HUES48 (cell line): ENCODE data around the gene ASCL2.
"Not testable (repeated sequence)": the region's sequence is repeated elsewhere in the genome, so short reads cannot be mapped to it uniquely, and the experiment has no call there.

Experiments used
- H3K27ac ChIP-seq: one replicate; pipeline ENCODE4 v1.7.0; 2013; ENCODE audit warnings: low read depth, low read length, inconsistent platforms
- H3K27me3 ChIP-seq: 2 replicates; pipeline ENCODE4 v1.6.1; 2013; ENCODE audit warnings: mild to moderate bottlenecking, low read length; ENCODE audit not compliant: control insufficient read depth, insufficient read depth
- H3K36me3 ChIP-seq: 2 replicates; pipeline ENCODE4 v1.6.1; 2013; ENCODE audit warnings: low read length; ENCODE audit not compliant: control insufficient read depth, insufficient read depth
- H3K4me1 ChIP-seq: 2 replicates; pipeline ENCODE4 v1.6.1; 2013; ENCODE audit warnings: mild to moderate bottlenecking, low read length; ENCODE audit not compliant: control insufficient read depth, insufficient read depth
- H3K4me3 ChIP-seq: 2 replicates; pipeline ENCODE4 v1.5.1; 2013; ENCODE audit warnings: mild to moderate bottlenecking, low read depth, low read length
- H3K9ac ChIP-seq: 2 replicates; pipeline ENCODE4 v1.6.1; 2013; ENCODE audit warnings: mild to moderate bottlenecking, low read depth, low read length, moderate library complexity
- H3K9me3 ChIP-seq: 2 replicates; pipeline ENCODE4 v1.6.1; 2013; ENCODE audit warnings: low read length; ENCODE audit not compliant: control insufficient read depth, insufficient read depth

Gene ASCL2

DNA sequence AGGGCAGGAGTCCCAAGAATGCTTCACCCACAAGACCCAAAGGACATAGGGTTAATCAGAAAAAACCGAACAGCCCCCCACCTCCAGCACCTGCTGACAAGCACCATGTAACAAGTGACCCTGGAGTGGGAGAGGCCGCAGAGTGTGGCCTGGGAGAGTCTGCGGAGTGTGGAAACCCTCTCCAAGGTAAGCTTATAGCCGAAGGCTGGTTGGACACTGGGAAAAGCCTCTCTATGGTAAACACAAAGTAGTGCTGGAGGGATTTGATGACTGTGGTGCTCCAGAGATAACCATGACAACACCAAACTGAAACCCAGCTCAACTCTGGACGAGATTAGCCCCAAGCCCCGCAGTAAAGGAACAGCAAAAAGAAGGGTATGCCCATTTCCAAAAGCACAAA is 19.2 kb downstream of the ASCL2 start:
- Histone ChIP-seq H3K4me1 (no peaks in the 10 kb centered on the region), H3K27ac (no peak overlapping the region), H3K27me3 (peaks cover 13% of the 10 kb centered on the region), H3K4me3 (no peak overlapping the region), H3K9me3 (no peaks in the 10 kb centered on the region), H3K9ac (no peak overlapping the region), H3K36me3 (no peaks in the 10 kb centered on the region)

DNA sequence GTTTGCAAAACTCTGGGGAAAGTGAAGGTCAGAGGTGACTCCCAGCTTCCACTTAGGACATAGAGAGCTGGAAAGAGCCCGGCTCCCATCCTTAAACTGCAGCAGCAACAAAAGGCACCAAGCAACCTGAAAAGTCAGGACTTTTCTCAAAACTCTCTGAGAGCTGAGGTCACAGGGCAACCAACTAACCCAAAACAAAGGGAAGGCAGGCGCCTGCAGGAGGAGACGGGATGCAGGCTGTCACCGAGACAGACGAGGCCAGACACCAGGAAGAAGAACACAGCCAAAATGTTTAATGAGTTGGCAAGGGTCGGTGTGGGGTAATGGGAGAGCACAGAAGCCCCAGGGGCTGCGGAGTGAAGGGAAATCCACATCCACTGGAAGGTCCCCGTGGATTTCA is 19.9 kb downstream of the ASCL2 start:
- Histone ChIP-seq H3K27me3 (peaks cover 13% of the 10 kb centered on the region), H3K4me3 (no peak overlapping the region), H3K9me3 (no peaks in the 10 kb centered on the region), H3K36me3 (no peaks in the 10 kb centered on the region), H3K27ac (no peak overlapping the region), H3K4me1 (no peaks in the 10 kb centered on the region), H3K9ac (no peak overlapping the region)

DNA sequence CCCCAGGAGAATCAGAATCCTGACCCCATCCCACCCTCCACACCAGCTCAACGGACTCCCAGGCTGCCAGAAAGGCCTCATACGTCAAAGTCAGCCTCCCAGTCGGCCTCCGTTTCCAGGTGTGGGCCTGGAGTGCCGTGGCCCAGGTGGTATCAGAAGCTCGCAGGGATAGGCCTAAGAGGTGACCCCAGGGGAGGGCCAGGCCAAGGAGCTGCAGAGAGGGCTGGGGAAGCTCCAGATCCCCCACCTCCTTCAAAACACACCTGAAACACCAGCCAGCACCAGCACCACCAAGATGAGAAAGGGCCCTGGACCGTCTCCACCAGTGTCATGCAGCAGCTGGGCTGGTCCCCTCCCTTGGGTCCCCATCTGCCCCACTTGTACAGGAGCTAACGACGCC is 20.3 kb downstream of the ASCL2 start:
- Histone ChIP-seq H3K27me3 (peaks cover 13% of the 10 kb centered on the region), H3K36me3 (no peaks in the 10 kb centered on the region), H3K27ac (no peak overlapping the region), H3K9ac (no peak overlapping the region), H3K4me3 (no peak overlapping the region), H3K4me1 (no peaks in the 10 kb centered on the region), H3K9me3 (no peaks in the 10 kb centered on the region)

DNA sequence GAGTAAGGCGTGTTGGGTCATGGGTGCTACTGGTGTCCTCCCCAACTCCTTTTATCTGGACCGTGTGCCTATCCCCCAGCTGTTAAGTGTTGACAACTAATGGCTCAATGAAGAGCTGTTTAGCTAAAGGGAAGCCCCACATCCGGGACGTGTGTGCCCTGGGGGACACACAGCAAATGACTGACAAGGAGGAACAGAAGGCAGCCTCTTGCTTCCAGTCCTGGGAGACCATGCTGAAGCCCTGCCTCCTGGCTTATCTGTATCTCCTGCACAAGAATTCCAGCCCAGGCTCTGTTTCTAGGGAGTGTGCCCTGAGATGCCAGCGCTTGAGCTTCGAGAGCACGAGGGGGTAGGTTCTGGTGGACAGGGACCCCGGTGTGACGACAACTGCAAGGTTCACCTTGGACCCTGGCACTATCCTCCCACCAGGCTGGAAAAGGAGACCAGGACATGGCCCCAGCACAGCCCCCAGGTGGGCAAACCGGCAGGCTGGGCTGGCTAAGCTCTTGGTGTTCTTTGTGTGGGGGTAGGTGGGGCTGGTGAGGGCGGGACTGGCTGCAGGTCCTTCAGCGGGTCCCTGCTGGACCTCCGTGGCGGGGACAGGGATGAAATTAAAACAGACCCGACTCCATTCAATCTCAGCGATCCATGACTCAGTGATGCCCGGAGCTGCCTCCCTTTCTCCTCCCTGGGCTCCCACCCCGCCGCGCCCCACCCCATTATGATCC is 21.0 kb downstream of the ASCL2 start:
- Histone ChIP-seq H3K4me1 (no peaks in the 10 kb centered on the region), H3K9me3 (no peaks in the 10 kb centered on the region), H3K36me3 (no peaks in the 10 kb centered on the region), H3K4me3 (no peak overlapping the region), H3K27me3 (peaks cover 19% of the 10 kb centered on the region), H3K27ac (no peak overlapping the region), H3K9ac (no peak overlapping the region)

DNA sequence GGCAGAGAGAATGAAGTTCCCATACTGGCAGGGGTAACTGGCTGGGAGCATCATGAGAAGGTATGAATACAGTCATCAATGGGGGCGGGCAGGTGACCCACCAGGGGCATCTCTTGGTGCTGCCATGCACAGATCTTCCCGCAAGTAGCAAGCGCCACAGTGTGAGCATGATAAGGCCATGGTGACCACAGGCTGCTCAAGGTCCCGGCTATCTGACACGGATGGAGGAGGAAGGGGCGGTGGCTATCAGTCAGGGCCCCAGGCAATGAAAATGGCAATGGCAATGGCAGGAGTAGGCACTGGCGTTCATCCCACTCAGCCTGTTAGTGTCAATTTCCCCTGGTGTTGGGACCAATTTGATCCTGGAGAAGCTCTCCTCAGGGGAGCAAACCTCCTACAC is 21.6 kb downstream of the ASCL2 start:
- H3K36me3 ChIP-seq, result no peaks in the 10 kb centered on the region
- no peaks in the 10 kb centered on the region for H3K9me3 ChIP-seq
- no peak overlapping the region for H3K4me3 ChIP-seq
- no peaks in the 10 kb centered on the region for H3K4me1 ChIP-seq
- peaks cover 22% of the 10 kb centered on the region for H3K27me3 ChIP-seq
- no peak overlapping the region for H3K9ac ChIP-seq
- H3K27ac ChIP-seq, result no peak overlapping the region

DNA sequence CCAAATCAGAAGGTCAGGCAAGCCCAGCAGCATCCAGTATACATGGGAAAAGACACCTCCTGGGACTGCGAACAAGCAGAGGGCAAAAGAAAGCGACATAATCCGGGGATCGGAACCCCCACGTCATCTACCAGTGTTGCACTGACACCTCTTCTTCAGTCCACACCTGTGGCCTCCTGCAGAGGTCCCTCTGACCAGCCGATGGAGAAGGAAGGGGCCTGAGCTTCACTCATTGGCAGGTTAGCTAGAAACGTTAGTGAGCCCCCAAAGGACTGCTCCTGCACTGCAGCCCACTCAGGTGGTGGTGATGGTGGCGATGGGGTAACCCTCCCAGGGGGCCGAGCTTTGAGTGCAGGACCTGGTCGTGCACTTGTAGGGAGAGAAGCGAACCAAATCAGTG is 22.1 kb downstream of the ASCL2 start:
- Histone ChIP-seq H3K4me3 (no peak overlapping the region), H3K9ac (no peak overlapping the region), H3K36me3 (no peaks in the 10 kb centered on the region), H3K27ac (no peak overlapping the region), H3K27me3 (peaks cover 22% of the 10 kb centered on the region), H3K4me1 (no peaks in the 10 kb centered on the region), H3K9me3 (no peaks in the 10 kb centered on the region)

DNA sequence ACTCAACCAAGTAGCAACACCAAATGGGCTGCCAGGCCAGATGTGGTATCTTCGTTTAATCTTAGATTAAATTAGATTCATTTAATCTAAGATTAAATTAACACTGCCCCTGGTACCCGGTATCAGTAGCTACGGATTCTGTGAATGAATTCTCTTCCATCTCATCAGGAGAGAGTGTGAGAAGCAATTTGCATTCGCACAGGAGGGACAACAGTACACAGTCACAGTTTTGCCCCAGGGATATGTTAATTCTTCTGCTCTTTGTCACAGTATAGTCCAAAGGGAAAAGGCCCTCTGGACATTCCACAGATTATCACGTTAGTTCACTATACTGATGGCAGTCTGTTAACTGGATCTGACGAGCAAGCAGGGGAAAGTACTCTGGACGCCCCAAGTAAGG is 22.9 kb downstream of the ASCL2 start:
- no peak overlapping the region for H3K4me3 ChIP-seq
- H3K9me3 ChIP-seq, result no peaks in the 10 kb centered on the region
- H3K27ac ChIP-seq, result no peak overlapping the region
- H3K36me3 ChIP-seq, result no peaks in the 10 kb centered on the region
- H3K27me3 ChIP-seq, result peaks cover 22% of the 10 kb centered on the region
- H3K4me1 ChIP-seq, result no peaks in the 10 kb centered on the region
- H3K9ac ChIP-seq, result no peak overlapping the region

DNA sequence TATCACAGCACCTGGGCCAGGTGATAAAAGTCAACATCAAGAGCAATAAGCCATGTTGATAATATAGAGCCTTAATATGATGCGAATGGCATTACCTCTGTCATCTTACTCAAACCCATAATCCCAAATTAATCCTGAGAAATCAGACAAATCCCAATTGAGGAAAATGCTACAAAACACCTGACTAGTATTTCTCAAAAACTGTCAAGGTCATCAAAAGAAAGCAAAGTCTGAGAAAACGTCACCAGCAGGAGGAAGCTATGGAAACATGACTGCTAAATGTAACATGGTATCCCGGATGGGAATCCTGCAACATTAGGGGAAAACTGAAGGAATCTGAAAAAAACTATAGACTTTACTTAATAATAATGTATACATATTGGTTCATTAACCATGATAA is 29.6 kb downstream of the ASCL2 start:
- Histone ChIP-seq H3K9ac (no peak overlapping the region), H3K27me3 (peaks cover 8% of the 10 kb centered on the region), H3K4me3 (no peak overlapping the region), H3K9me3 (no peaks in the 10 kb centered on the region), H3K4me1 (no peaks in the 10 kb centered on the region), H3K27ac (no peak overlapping the region), H3K36me3 (no peaks in the 10 kb centered on the region)

DNA sequence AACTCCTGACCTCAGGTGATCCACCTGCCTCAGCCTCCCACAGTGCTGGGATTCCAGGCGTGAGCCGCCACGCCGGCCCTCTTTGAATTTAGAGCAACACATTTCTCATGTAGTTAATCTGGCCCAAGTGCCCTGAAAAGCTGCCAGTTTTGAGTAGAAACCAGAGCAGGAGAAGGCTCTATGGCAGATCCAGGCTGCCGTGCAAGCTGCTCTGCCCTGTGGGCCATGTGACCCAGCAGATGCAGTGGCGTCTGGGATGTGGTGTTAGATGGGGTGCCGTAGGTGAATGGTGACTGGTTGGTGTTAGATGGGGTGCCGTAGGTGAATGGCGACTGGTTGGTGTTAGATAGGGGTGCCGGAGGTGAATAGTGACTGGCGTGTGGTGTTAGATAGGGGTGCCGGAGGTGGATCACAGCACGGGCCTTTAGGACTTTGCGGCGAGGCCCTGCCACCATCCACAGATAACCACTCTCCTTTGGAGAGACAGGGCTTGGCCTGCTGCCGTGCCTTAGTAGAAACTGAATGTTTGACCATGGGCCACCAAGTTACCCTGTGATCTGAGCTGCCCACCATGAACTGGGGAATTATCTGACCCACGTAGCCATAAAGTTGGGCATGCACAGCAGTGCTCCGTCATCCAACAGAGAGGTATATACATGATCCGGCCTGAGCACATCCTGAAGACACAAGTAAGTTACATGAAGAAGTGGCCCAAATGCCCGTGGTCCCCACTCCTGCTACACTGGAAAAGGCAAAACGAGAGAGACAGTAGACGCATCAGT is 32.7 kb downstream of the ASCL2 start:
- H3K27me3 ChIP-seq, result no peaks in the 10 kb centered on the region; the same call in 1 of the 2 replicates
- no peaks in the 10 kb centered on the region for H3K9me3 ChIP-seq
- no peak overlapping the region for H3K27ac ChIP-seq
- H3K9ac ChIP-seq, result no peak overlapping the region
- H3K36me3 ChIP-seq, result no peaks in the 10 kb centered on the region
- no peaks in the 10 kb centered on the region; the same call in 1 of the 2 replicates for H3K4me1 ChIP-seq
- H3K4me3 ChIP-seq, result no peak overlapping the region

DNA sequence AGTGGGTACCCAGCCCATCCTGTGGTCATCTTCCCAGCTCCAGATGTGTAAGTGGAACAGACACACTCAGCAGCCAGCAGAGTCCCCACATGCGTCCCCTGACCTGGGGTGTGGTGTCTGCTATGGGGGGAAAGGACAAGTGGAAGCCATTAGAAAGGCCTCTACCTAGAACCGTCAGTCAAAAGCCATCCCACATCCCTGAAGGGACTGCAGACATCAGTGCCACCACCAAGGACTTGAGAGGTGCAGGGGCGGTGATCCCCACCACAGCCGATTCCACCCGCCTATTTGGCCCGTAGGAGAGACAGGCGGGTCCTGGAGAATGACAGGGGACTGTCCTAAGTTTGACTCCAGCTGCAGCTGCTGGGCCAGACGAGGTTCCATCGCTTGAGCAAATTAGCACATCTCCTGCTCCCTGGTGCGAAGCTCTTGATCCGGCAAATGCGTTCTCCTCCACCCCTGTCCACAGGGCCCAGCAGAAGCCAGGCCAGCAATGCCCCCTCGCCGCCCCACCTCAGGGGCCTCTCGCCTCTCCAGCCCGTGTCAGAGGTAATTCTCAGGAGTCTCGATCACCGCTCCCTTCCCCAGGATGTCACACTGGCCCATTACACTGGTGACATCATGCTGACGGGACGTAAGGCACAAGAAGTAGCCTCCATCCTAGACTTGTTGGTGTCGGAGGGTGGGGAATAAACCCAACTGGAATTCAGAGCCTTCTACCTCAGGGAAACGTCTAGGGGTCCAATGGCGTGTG is 33.8 kb downstream of the ASCL2 start:
- not testable (repeated sequence) for H3K4me3 ChIP-seq, H3K27ac ChIP-seq, H3K4me1 ChIP-seq, H3K9me3 ChIP-seq, H3K27me3 ChIP-seq, H3K9ac ChIP-seq, H3K36me3 ChIP-seq
